ENCODE results near the gene ZNF516. TPM values are rescaled to one million over a fixed set of nuclear protein-coding genes. Genes with fewer than 3 reads are reported as not detected.

The ZNF516 gene
- total RNA-seq, 1 experiment from 2014 or later, result 22.6 TPM

DNA sequence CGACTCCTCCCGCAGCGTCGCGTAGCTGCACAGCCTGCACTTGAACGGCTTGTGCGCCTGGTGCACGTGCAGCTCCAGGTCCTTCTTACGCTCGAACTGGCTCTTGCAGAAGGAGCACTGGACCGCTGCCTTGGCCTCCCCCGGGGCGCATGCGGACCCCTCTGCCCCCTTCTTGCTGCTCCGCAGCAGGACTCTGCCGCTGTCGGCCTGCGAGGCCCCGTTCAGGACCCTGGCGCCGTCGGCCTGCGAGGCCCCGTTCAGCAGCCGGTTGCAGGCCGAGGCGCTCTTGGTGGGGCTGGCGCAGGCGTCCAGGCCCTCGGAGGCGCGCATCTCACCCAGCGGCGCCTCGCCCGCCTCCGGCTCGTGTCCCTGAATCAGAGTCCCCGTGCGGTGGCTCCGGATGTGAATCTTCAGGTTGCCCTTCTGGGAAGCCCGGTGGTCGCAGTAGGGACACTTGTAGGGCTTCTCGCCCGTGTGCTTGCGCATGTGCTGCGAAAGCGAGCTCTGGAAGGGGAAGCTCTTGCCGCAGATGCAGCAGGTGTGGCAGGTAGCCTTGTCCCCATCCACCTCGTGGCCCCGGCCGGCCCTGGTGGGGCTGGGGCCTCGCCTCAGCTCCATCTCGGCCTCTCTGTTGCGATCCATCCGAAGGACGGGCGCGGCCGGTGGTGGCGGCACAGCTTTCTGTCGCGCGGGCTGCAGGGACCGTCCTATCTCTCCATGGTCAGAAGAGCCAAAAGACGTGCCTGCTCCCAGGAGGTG, 52.5 kb downstream of the ZNF516 start:
- Histone ChIP-seq H3K9ac (ENCODE audit: extremely low read depth, insufficient read length, low read length) (no peak overlapping the region), H3K4me2 (ENCODE audit: insufficient read depth, insufficient read length, low read length) (no peak overlapping the region), H2BK15ac (ENCODE audit: low read depth, low read length) (no peak overlapping the region), H2BK12ac (ENCODE audit: insufficient read length, low read depth, low read length) (no peak overlapping the region), H3K23me2 (ENCODE audit: insufficient read length, low read depth, low read length, poor library complexity, severe bottlenecking) (no peaks in the 10 kb centered on the region), H4K20me1 (ENCODE audit: control insufficient read depth, insufficient read depth, insufficient read length) (no peaks in the 10 kb centered on the region), H3K79me1 (ENCODE audit: insufficient read depth, low read depth, low read length, poor library complexity, severe bottlenecking) (no peaks in the 10 kb centered on the region), H2AFZ (ENCODE audit: low read length) (no peak overlapping the region), H2BK120ac (ENCODE audit: low read depth, low read length, poor library complexity, severe bottlenecking) (no peak overlapping the region), H3K18ac (ENCODE audit: insufficient read length, low read depth, low read length) (no peak overlapping the region), H2AK5ac (ENCODE audit: insufficient read length, low read length) (no peak overlapping the region), H4K5ac (ENCODE audit: insufficient read length, low read depth, low read length) (no peak overlapping the region), H2BK5ac (ENCODE audit: insufficient read length, low read length) (no peak overlapping the region), H3K79me2 (ENCODE audit: insufficient read depth, low read length) (no peaks in the 10 kb centered on the region), H3K4me1 (ENCODE audit: insufficient read depth, low read length) (no peaks in the 10 kb centered on the region), H3K9me3 (ENCODE audit: control insufficient read depth, low read depth, low read length) (no peaks in the 10 kb centered on the region), H3K27ac (ENCODE audit: insufficient read length, low read depth, low read length) (no peak overlapping the region), H3T11ph (ENCODE audit: low read length) (no peak overlapping the region), H3K4ac (ENCODE audit: low read depth, low read length) (no peak overlapping the region), H3K27me3 (ENCODE audit: insufficient read depth, low read length) (no peaks in the 10 kb centered on the region), H3K56ac (ENCODE audit: insufficient read length, low read depth, low read length) (no peak overlapping the region), H3K23ac (ENCODE audit: insufficient read length, low read depth, low read length) (no peak overlapping the region), H2BK20ac (ENCODE audit: low read depth, low read length, poor library complexity, severe bottlenecking) (no peak overlapping the region), H3K14ac (ENCODE audit: insufficient read depth, low read length) (no peak overlapping the region), H4K91ac (ENCODE audit: insufficient read length, low read depth, low read length) (no peak overlapping the region), H4K8ac (replicated peaks; ENCODE audit: insufficient read length, low read depth, low read length) (no peak overlapping the region)
- DNase-seq, result no peak
- no CpG with 5 or more reads among the region's 66 CpGs for WGBS (ENCODE audit: extremely low coverage, insufficient read length, low lambda C conversion rate)
- Mint-ChIP-seq H3K27ac (no peak overlapping the region), H3K27me3 (ENCODE audit: low read depth) (no peaks in the 10 kb centered on the region), H3K4me1 (peaks cover 8 to 12% of the 10 kb centered on the region in 2 experiments; a peak in 2 of 4 replicates), H3K4me3 (no peak overlapping the region), H3K36me3 (ENCODE audit: insufficient read depth in 1 of 3, low read depth in 3 of 3) (peaks cover 7 to 12% (median 8%) of the 10 kb centered on the region in 3 experiments; a peak in 5 of 7 replicates), H3K9me3 (no peaks in the 10 kb centered on the region)
- TF ChIP-seq, protein P1, sequence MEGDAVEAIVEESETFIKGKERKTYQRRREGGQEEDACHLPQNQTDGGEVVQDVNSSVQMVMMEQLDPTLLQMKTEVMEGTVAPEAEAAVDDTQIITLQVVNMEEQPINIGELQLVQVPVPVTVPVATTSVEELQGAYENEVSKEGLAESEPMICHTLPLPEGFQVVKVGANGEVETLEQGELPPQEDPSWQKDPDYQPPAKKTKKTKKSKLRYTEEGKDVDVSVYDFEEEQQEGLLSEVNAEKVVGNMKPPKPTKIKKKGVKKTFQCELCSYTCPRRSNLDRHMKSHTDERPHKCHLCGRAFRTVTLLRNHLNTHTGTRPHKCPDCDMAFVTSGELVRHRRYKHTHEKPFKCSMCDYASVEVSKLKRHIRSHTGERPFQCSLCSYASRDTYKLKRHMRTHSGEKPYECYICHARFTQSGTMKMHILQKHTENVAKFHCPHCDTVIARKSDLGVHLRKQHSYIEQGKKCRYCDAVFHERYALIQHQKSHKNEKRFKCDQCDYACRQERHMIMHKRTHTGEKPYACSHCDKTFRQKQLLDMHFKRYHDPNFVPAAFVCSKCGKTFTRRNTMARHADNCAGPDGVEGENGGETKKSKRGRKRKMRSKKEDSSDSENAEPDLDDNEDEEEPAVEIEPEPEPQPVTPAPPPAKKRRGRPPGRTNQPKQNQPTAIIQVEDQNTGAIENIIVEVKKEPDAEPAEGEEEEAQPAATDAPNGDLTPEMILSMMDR (conservative IDR thresholded peaks at IDR 0.05), result no peak

Data from H9 (cell line).